A549 (cell line): Measurements from ENCODE around the gene TMEM108. TPM values are rescaled to one million over a fixed set of nuclear protein-coding genes. Genes with fewer than 3 reads are reported as not detected.

Source experiments
- ATAC-seq, 2 experiments: fragments of 200-7000 bp in 1 of 2; fragments of >200 bp in 1 of 2; cut with Nextera tagmentation in 1 of 2; cut with Tn5 transposase in 1 of 2; 3 replicates each; pipeline versions ENCODE4 v1.8.0 to v1.9.1; 2018 to 2020; ENCODE audit warnings: mild to moderate bottlenecking in 1 of 2, moderate library complexity in 1 of 2
- CTCF ChIA-PET: fragments of 300-600 bp; sonication (Branson Sonifier 250); formaldehyde crosslinking; extraction: SDS; loops from one replicate; lab custom pipeline; 2021; ENCODE audit warnings: antibody characterized with exemption, inconsistent platforms; lab: Yijun Ruan, JAX
- POLR2A ChIA-PET: fragments of 350-600 bp; formaldehyde crosslinking; extraction: SDS; loops from one replicate; lab custom pipeline; 2021; ENCODE audit warnings: antibody characterized with exemption, inconsistent platforms; lab: Yijun Ruan, JAX
- DNase-seq, 2 experiments: peaks; one replicate each; pipeline versions ENCODE4 v3.0.0 to v3.0.0-alpha.2; 2011 to 2016; ENCODE audit warnings: low read depth in 1 of 2, low spot score in 1 of 2
- FAIRE-seq: peaks from 2 replicates; lab custom pipeline; 2011; peaks lifted over from hg19 to GRCh38; lab: Jason Lieb, UNC
- H3K27ac ChIP-seq, 2 experiments: fragments of >200 bp; sonication (Bioruptor Twin); formaldehyde crosslinking; 3 replicates each; pipeline ENCODE4 v1.5.1; 2016 to 2017
- H3K4me1 ChIP-seq: fragments of >200 bp; sonication (Bioruptor Twin); formaldehyde crosslinking; 3 replicates; pipeline ENCODE4 v1.6.1; 2016
- H3K4me2 ChIP-seq: fragments of >200 bp; sonication (Bioruptor Twin); formaldehyde crosslinking; 3 replicates; pipeline ENCODE4 v1.6.1; 2016
- H3K4me3 ChIP-seq: fragments of >200 bp; sonication (Bioruptor Twin); formaldehyde crosslinking; 3 replicates; pipeline ENCODE4 v1.5.1; 2016
- H3K9me3 ChIP-seq: fragments of >200 bp; sonication (Bioruptor Twin); formaldehyde crosslinking; 3 replicates; pipeline ENCODE4 v1.6.1; 2016
- BCL3 ChIP-seq: fragments of >200 bp; sonication (Bioruptor Twin); formaldehyde crosslinking; IDR thresholded peaks from 3 replicates; pipeline ENCODE4 v1.6.1; 2016
- CBX8 ChIP-seq: fragments of 200-600 bp; sonication (generic); IDR thresholded peaks from 2 replicates; pipeline ENCODE4 v1.6.1; 2016
- CEBPB ChIP-seq, 2 experiments: fragments of >200 bp in 1 of 2; sonication (Bioruptor Twin) in 1 of 2; formaldehyde crosslinking in 1 of 2; IDR thresholded peaks; 2 replicates each; pipeline ENCODE4 v1.6.1; 2012 to 2016
- CHD4 ChIP-seq: fragments of 200-600 bp; sonication (generic); IDR thresholded peaks from 2 replicates; pipeline ENCODE4 v1.6.1; 2016; ENCODE audit warnings: antibody characterized with exemption, mild to moderate bottlenecking, borderline replicate concordance
- E2F6 ChIP-seq: IDR thresholded peaks from 2 replicates; pipeline ENCODE4 v1.6.1; 2012; ENCODE audit warnings: low read depth, borderline replicate concordance
- ESRRA ChIP-seq: fragments of 150-350 bp; IDR thresholded peaks from 2 replicates; pipeline ENCODE4 v1.6.1; 2014; ENCODE audit warnings: mild to moderate bottlenecking, low read length, borderline replicate concordance
- GATA3 ChIP-seq: IDR thresholded peaks from 2 replicates; pipeline ENCODE4 v1.6.1; 2012; ENCODE audit warnings: borderline replicate concordance
- HES2 ChIP-seq: fragments of >200 bp; sonication (Bioruptor Twin); formaldehyde crosslinking; IDR thresholded peaks from 2 replicates; pipeline ENCODE4 v1.6.1; 2016
- HOXB13 ChIP-seq: fragments of 250-450 bp; sonication (Bioruptor Pico); IDR thresholded peaks from 2 replicates; pipeline ENCODE4 v1.5.0; 2020; ENCODE audit warnings: low read depth, mild to moderate bottlenecking, moderate library complexity
- JUNB ChIP-seq: fragments of >200 bp; sonication (Bioruptor Twin); formaldehyde crosslinking; IDR thresholded peaks from 2 replicates; pipeline ENCODE4 v1.6.1; 2016
- KDM1A ChIP-seq: fragments of 200-600 bp; sonication (generic); IDR thresholded peaks from 2 replicates; pipeline ENCODE4 v1.6.1; 2016; ENCODE audit warnings: low read depth, mild to moderate bottlenecking
- MAFK ChIP-seq: fragments of 450-650 bp; IDR thresholded peaks from 2 replicates; pipeline ENCODE4 v1.6.1; 2014; ENCODE audit not compliant: partially characterized antibody
- MAZ ChIP-seq: fragments of 150-350 bp; IDR thresholded peaks from 2 replicates; pipeline ENCODE4 v1.6.1; 2014; ENCODE audit warnings: antibody characterized with exemption, low read depth, low read length, borderline replicate concordance
- NFE2L2 ChIP-seq: fragments of 150-350 bp; conservative IDR thresholded peaks from 2 replicates; pipeline ENCODE4 v1.6.1; 2014; ENCODE audit warnings: low read length
- NPAS2 ChIP-seq: fragments of 250-450 bp; sonication (Bioruptor Pico); IDR thresholded peaks from 2 replicates; pipeline ENCODE4 v1.8.0; 2022; ENCODE audit warnings: mild to moderate bottlenecking, moderate library complexity, borderline replicate concordance
- NR3C1 ChIP-seq: fragments of >200 bp; sonication (Bioruptor Twin); formaldehyde crosslinking; IDR thresholded peaks from 3 replicates; pipeline ENCODE4 v1.6.1; 2017
- PHF8 ChIP-seq: fragments of 200-600 bp; sonication (generic); IDR thresholded peaks from 2 replicates; pipeline ENCODE4 v1.6.1; 2016; ENCODE audit warnings: low read depth, mild to moderate bottlenecking, antibody characterized with exemption, moderate library complexity, borderline replicate concordance
- POLR2A ChIP-seq: IDR thresholded peaks from 2 replicates; pipeline ENCODE4 v1.6.1; 2012; ENCODE audit warnings: mild to moderate bottlenecking, low read length
- REST ChIP-seq: fragments of 200-600 bp; sonication (generic); IDR thresholded peaks from 2 replicates; pipeline ENCODE4 v1.6.1; 2016; ENCODE audit warnings: antibody characterized with exemption, mild to moderate bottlenecking, moderate library complexity
- RNF2 ChIP-seq: fragments of 200-600 bp; sonication (generic); IDR thresholded peaks from 2 replicates; pipeline ENCODE4 v1.6.1; 2016; ENCODE audit warnings: low read depth, mild to moderate bottlenecking, antibody characterized with exemption, moderate library complexity, borderline replicate concordance
- SMC3 ChIP-seq: fragments of >200 bp; sonication (Bioruptor Twin); formaldehyde crosslinking; IDR thresholded peaks from 3 replicates; pipeline ENCODE4 v1.6.1; 2018; ENCODE audit warnings: inconsistent platforms
- TFCP2L1 ChIP-seq: fragments of 250-450 bp; sonication (Bioruptor Pico); IDR thresholded peaks from 2 replicates; pipeline ENCODE4 v1.5.0; 2021; ENCODE audit warnings: mild to moderate bottlenecking
- USF2 ChIP-seq: fragments of 450-650 bp; IDR thresholded peaks from 2 replicates; pipeline ENCODE4 v1.6.1; 2014; ENCODE audit warnings: antibody characterized with exemption
- ZNF302 ChIP-seq: fragments of 250-450 bp; sonication (Bioruptor Pico); IDR thresholded peaks from 2 replicates; pipeline ENCODE4 v1.9.0; 2021; ENCODE audit warnings: inconsistent platforms, mild to moderate bottlenecking, moderate library complexity
- ZSCAN20 ChIP-seq: fragments of 250-450 bp; sonication (Bioruptor Pico); IDR thresholded peaks from 2 replicates; pipeline ENCODE4 v1.8.0; 2022; ENCODE audit warnings: mild to moderate bottlenecking, moderate library complexity
- WGBS: methylation state at CpG from one replicate; pipeline ENCODE4 v1.1.6; 2017; ENCODE audit errors: missing lambda C conversion rate; 5-methylcytosine and 5-hydroxymethylcytosine counted together
- polyA plus RNA-seq, 4 experiments: library from polyadenylated mRNA; depleted of rRNA in 3 of 4; stranded (reverse); fragments of >200 nt; fragmentation: RNase III in 1 of 4; extraction: RNeasy Plus Mini Kit Qiagen cat#74134 plus additional on column Dnase treatment in 1 of 4; gene quantifications; 2 replicates in 3 of 4; 3 replicates in 1 of 4; pipeline ENCODE4 v1.2.3, GENCODE V29; 2011 to 2017

Gene TMEM108
- polyA plus RNA-seq, 2 of the 4 experiments (the other 2 are of a cell fraction) = not detected

GRCh38 chr3:133404920-133405319, 366.7 kb downstream of the TMEM108 start:
- Histone ChIP-seq H3K4me2 (no peak overlapping the region), H3K27ac (no peak overlapping the region), H3K4me1 (no peaks in the 10 kb centered on the region), H3K4me3 (no peak overlapping the region), H3K9me3 (no peaks in the 10 kb centered on the region)
- ATAC-seq (no peak), DNase-seq (no peak), FAIRE-seq (no peak)
- WGBS = 56% methylated on average over 3 of the region's 3 CpGs
- no peak for TF ChIP-seq NFE2L2
- no peak for TF ChIP-seq SMC3
- no peak for TF ChIP-seq JUNB
- no peak for TF ChIP-seq E2F6
- no peak for TF ChIP-seq CHD4
- no peak for TF ChIP-seq USF2
- TF ChIP-seq NPAS2 (CRISPR knock-in tag) = no peak
- POLR2A ChIA-PET = no interaction called here
- CTCF ChIA-PET = no interaction called here

- no peaks in the 10 kb centered on the region for H3K4me1 ChIP-seq
- WGBS = 47% methylated on average over 2 of the region's 2 CpGs
- ChIA-PET POLR2A (no interaction called here), CTCF (interaction anchor here (0.7 to 1.3 kb wide), 2 partner anchors 14 to 31 kb away, joined by 3 to 4 read pairs; no protein-coding TSS in a partner anchor)
- no peak overlapping the region for H3K4me3 ChIP-seq
- no peak for TF ChIP-seq ZSCAN20 (CRISPR knock-in tag)
- TF ChIP-seq NFE2L2 = no peak
- no peak for TF ChIP-seq GATA3
- TF ChIP-seq NR3C1 = no peak
- no peak for TF ChIP-seq MAZ
- TF ChIP-seq KDM1A = no peak
- TF ChIP-seq PHF8 = no peak
- TF ChIP-seq REST = no peak
- TF ChIP-seq RNF2 = no peak
- TF ChIP-seq HOXB13 (CRISPR knock-in tag) = no peak
- no peak for TF ChIP-seq BCL3
- no peak for TF ChIP-seq MAFK
- TF ChIP-seq ZNF302 = no peak
- TF ChIP-seq NPAS2 (CRISPR knock-in tag) = no peak
- TF ChIP-seq HES2 = no peak
- TF ChIP-seq CBX8 = no peak
- no peak for TF ChIP-seq TFCP2L1 (CRISPR knock-in tag)
- no peak for TF ChIP-seq CEBPB (IDR thresholded peaks at IDR 0.05)
- TF ChIP-seq POLR2A = no peak
- TF ChIP-seq ESRRA = no peak
- no peak for FAIRE-seq
- H3K4me2 ChIP-seq = no peak overlapping the region
- no peak for DNase-seq
- H3K9me3 ChIP-seq = no peaks in the 10 kb centered on the region
- H3K27ac ChIP-seq = no peak overlapping the region
- no peak for ATAC-seq
Observed at GRCh38 chr3:133408366-133408765, 370.2 kb downstream of the TMEM108 start.
